ENCODE results near the gene RAE1.

Gene RAE1

GRCh38 chr20:57321142-57321541, 29.9 kb upstream of the RAE1 start:
- H3K36me3 ChIP-seq (replicated peaks; ENCODE audit: insufficient read depth, low read length) = no peaks in the 10 kb centered on the region
- H3K27ac ChIP-seq (ENCODE audit: low read length) = no peak overlapping the region
- H3K27me3 ChIP-seq (replicated peaks; ENCODE audit: insufficient read depth, low read length) = peaks cover 9% of the 10 kb centered on the region; the same call in 1 of the 2 replicates
- no peaks in the 10 kb centered on the region for H3K9me2 ChIP-seq (replicated peaks; ENCODE audit: insufficient read depth, low read length)
- no peaks in the 10 kb centered on the region for H4K20me1 ChIP-seq (ENCODE audit: insufficient read depth, low read length)
- no peaks in the 10 kb centered on the region for H3K4me1 ChIP-seq (ENCODE audit: low read length)
- H3F3A ChIP-seq (ENCODE audit: insufficient read depth, low read length) = no peaks in the 10 kb centered on the region
- no peaks in the 10 kb centered on the region for H3K79me2 ChIP-seq (ENCODE audit: low read length)
- DNase-seq = no peak
- H3K4me3 ChIP-seq (ENCODE audit: low read length) = no peak overlapping the region
- H3K9me3 ChIP-seq (replicated peaks; ENCODE audit: insufficient read depth, low read length) = no peaks in the 10 kb centered on the region
- H2AFZ ChIP-seq (ENCODE audit: low read length) = no peak overlapping the region
- H3K9ac ChIP-seq (ENCODE audit: low read length) = no peak overlapping the region
- H3K4me2 ChIP-seq (ENCODE audit: low read depth, low read length) = no peak overlapping the region
- TF ChIP-seq EZH2phosphoT487 (IDR thresholded peaks at IDR 0.05; ENCODE audit: low read length) = no peak
- TF ChIP-seq, protein P1, sequence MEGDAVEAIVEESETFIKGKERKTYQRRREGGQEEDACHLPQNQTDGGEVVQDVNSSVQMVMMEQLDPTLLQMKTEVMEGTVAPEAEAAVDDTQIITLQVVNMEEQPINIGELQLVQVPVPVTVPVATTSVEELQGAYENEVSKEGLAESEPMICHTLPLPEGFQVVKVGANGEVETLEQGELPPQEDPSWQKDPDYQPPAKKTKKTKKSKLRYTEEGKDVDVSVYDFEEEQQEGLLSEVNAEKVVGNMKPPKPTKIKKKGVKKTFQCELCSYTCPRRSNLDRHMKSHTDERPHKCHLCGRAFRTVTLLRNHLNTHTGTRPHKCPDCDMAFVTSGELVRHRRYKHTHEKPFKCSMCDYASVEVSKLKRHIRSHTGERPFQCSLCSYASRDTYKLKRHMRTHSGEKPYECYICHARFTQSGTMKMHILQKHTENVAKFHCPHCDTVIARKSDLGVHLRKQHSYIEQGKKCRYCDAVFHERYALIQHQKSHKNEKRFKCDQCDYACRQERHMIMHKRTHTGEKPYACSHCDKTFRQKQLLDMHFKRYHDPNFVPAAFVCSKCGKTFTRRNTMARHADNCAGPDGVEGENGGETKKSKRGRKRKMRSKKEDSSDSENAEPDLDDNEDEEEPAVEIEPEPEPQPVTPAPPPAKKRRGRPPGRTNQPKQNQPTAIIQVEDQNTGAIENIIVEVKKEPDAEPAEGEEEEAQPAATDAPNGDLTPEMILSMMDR (IDR thresholded peaks at IDR 0.05; ENCODE audit: low read length) = no peak
- no peak for TF ChIP-seq EZH2 (optimal IDR thresholded peaks at IDR 0.05; ENCODE audit: low read depth, low read length)

GRCh38 chr20:57322476-57322875, 28.6 kb upstream of the RAE1 start:
- H3K4me2 ChIP-seq (ENCODE audit: low read depth, low read length) = no peak overlapping the region
- H3K9me2 ChIP-seq (replicated peaks; ENCODE audit: insufficient read depth, low read length) = no peaks in the 10 kb centered on the region
- no peaks in the 10 kb centered on the region for H3K36me3 ChIP-seq (replicated peaks; ENCODE audit: insufficient read depth, low read length)
- peaks cover 9% of the 10 kb centered on the region; the same call in 1 of the 2 replicates for H3K27me3 ChIP-seq (replicated peaks; ENCODE audit: insufficient read depth, low read length)
- no peaks in the 10 kb centered on the region for H3K9me3 ChIP-seq (replicated peaks; ENCODE audit: insufficient read depth, low read length)
- H3K27ac ChIP-seq (ENCODE audit: low read length) = no peak overlapping the region
- H2AFZ ChIP-seq (ENCODE audit: low read length) = no peak overlapping the region
- TF ChIP-seq, protein P1 (IDR thresholded peaks at IDR 0.05; ENCODE audit: low read length) = no peak
- no peak for TF ChIP-seq EZH2phosphoT487 (IDR thresholded peaks at IDR 0.05; ENCODE audit: low read length)
- no peak for TF ChIP-seq EZH2 (optimal IDR thresholded peaks at IDR 0.05; ENCODE audit: low read depth, low read length)
- H3K4me1 ChIP-seq (ENCODE audit: low read length) = no peaks in the 10 kb centered on the region
- no peak for DNase-seq
- H3K4me3 ChIP-seq (ENCODE audit: low read length) = no peak overlapping the region
- no peak overlapping the region for H3K9ac ChIP-seq (ENCODE audit: low read length)
- no peaks in the 10 kb centered on the region for H4K20me1 ChIP-seq (ENCODE audit: insufficient read depth, low read length)
- no peaks in the 10 kb centered on the region for H3F3A ChIP-seq (ENCODE audit: insufficient read depth, low read length)
- no peaks in the 10 kb centered on the region for H3K79me2 ChIP-seq (ENCODE audit: low read length)

- H3K79me2 ChIP-seq (ENCODE audit: low read length) = no peaks in the 10 kb centered on the region
- H3K9me2 ChIP-seq (replicated peaks; ENCODE audit: insufficient read depth, low read length) = no peaks in the 10 kb centered on the region
- no peak overlapping the region for H3K27ac ChIP-seq (ENCODE audit: low read length)
- H3K4me2 ChIP-seq (ENCODE audit: low read depth, low read length) = no peak overlapping the region
- H3K4me1 ChIP-seq (ENCODE audit: low read length) = no peaks in the 10 kb centered on the region
- TF ChIP-seq EZH2phosphoT487 (IDR thresholded peaks at IDR 0.05; ENCODE audit: low read length) = no peak
- TF ChIP-seq, protein P1 (IDR thresholded peaks at IDR 0.05; ENCODE audit: low read length) = no peak
- no peak for TF ChIP-seq EZH2 (optimal IDR thresholded peaks at IDR 0.05; ENCODE audit: low read depth, low read length)
- H3K27me3 ChIP-seq (replicated peaks; ENCODE audit: insufficient read depth, low read length) = peaks cover 9% of the 10 kb centered on the region; the same call in 1 of the 2 replicates
- no peak overlapping the region for H3K4me3 ChIP-seq (ENCODE audit: low read length)
- no peak overlapping the region for H2AFZ ChIP-seq (ENCODE audit: low read length)
- no peaks in the 10 kb centered on the region for H3K9me3 ChIP-seq (replicated peaks; ENCODE audit: insufficient read depth, low read length)
- DNase-seq = no peak
- H3K36me3 ChIP-seq (replicated peaks; ENCODE audit: insufficient read depth, low read length) = no peaks in the 10 kb centered on the region
- no peaks in the 10 kb centered on the region for H4K20me1 ChIP-seq (ENCODE audit: insufficient read depth, low read length)
- H3F3A ChIP-seq (ENCODE audit: insufficient read depth, low read length) = no peaks in the 10 kb centered on the region
- H3K9ac ChIP-seq (ENCODE audit: low read length) = no peak overlapping the region
Measured at GRCh38 chr20:57323034-57323433, 28.0 kb upstream of the RAE1 start.

All from MM.1S (cell line).